ENCODE measurements around the gene CCDC141.

DNA sequence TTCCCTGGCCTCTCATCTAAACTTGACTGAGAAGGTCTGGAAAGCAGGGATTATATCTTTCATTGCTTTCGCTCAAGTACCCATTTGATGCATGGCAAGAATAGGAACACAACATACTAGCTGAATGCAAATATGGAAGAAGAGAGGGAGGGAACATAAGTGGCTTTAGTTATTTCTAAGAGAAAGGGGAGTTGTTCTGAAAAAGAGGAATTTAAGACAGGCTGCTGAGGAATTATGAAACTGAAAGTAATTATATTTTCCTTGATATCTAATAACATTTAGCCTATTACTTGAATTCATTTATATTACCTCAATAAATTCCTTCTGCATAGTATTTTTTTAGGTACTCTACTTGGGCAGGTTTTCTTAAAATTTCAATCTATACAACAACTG lies 136.9 kb downstream of the CCDC141 start:
- TF ChIP-seq JUNB (IDR thresholded peaks at IDR 0.05) (no peak), ZFP36 (IDR thresholded peaks at IDR 0.05; ENCODE audit: borderline replicate concordance, partially characterized antibody) (no peak), BHLHE40 (IDR thresholded peaks at IDR 0.05; ENCODE audit: low read depth, low read length) (no peak), ZC3H11A (IDR thresholded peaks at IDR 0.05) (no peak), POLR2A (IDR thresholded peaks at IDR 0.05; ENCODE audit: low read length) (no peak), HEYL (CRISPR knock-in tag; IDR thresholded peaks at IDR 0.05) (no peak), RAD21 (conservative IDR thresholded peaks at IDR 0.05 in 1 of 2, IDR thresholded peaks at IDR 0.05 in 1 of 2) (no peak), ESRRA (IDR thresholded peaks at IDR 0.05; ENCODE audit: borderline replicate concordance, low read length) (no peak)
- TF ChIP-seq, protein P1, sequence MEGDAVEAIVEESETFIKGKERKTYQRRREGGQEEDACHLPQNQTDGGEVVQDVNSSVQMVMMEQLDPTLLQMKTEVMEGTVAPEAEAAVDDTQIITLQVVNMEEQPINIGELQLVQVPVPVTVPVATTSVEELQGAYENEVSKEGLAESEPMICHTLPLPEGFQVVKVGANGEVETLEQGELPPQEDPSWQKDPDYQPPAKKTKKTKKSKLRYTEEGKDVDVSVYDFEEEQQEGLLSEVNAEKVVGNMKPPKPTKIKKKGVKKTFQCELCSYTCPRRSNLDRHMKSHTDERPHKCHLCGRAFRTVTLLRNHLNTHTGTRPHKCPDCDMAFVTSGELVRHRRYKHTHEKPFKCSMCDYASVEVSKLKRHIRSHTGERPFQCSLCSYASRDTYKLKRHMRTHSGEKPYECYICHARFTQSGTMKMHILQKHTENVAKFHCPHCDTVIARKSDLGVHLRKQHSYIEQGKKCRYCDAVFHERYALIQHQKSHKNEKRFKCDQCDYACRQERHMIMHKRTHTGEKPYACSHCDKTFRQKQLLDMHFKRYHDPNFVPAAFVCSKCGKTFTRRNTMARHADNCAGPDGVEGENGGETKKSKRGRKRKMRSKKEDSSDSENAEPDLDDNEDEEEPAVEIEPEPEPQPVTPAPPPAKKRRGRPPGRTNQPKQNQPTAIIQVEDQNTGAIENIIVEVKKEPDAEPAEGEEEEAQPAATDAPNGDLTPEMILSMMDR (IDR thresholded peaks at IDR 0.05), result no peak
- TF ChIP-seq, protein P2, sequence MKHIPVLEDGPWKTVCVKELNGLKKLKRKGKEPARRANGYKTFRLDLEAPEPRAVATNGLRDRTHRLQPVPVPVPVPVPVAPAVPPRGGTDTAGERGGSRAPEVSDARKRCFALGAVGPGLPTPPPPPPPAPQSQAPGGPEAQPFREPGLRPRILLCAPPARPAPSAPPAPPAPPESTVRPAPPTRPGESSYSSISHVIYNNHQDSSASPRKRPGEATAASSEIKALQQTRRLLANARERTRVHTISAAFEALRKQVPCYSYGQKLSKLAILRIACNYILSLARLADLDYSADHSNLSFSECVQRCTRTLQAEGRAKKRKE (CRISPR knock-in tag; IDR thresholded peaks at IDR 0.05; ENCODE audit: low read depth), result no peak

Data from A549 (cell line).